WTC11 (cell line): ENCODE results near the gene CCDC141. TPM values are rescaled to one million over a fixed set of nuclear protein-coding genes. Genes with fewer than 3 reads are reported as not detected.

Source experiments
- ATAC-seq: fragments of 200-7000 bp; cut with Tn5 transposase; 2 replicates; pipeline ENCODE4 v1.10.0; 2021; ENCODE audit warnings: mild to moderate bottlenecking, moderate library complexity
- CTCF ChIA-PET: fragments of 300-600 bp; sonication (Branson Sonifier 250); formaldehyde crosslinking; loops from one replicate; lab custom pipeline; 2021; ENCODE audit warnings: antibody characterized with exemption; lab: Charles Lee
- POLR2A ChIA-PET: fragments of 350-600 bp; sonication (Branson Sonifier 250); formaldehyde crosslinking; loops from one replicate; lab custom pipeline; 2021; ENCODE audit warnings: antibody characterized with exemption; lab: Charles Lee
- DNase-seq: peaks from one replicate; pipeline ENCODE4 v3.0.0; 2021; ENCODE audit warnings: low spot score
- H3K27ac Mint-ChIP-seq: 2 replicates; pipeline ENCODE4 v1.8.0; 2021; ENCODE audit warnings: mixed read lengths
- H3K27me3 Mint-ChIP-seq: 2 replicates; pipeline ENCODE4 v1.8.0; 2021; ENCODE audit warnings: low read depth, mild to moderate bottlenecking, moderate library complexity, mixed read lengths
- H3K36me3 Mint-ChIP-seq: 2 replicates; pipeline ENCODE4 v1.8.0; 2021; ENCODE audit warnings: mixed read lengths
- H3K4me1 Mint-ChIP-seq: 2 replicates; pipeline ENCODE4 v1.8.0; 2022; ENCODE audit warnings: mixed read lengths
- H3K4me3 Mint-ChIP-seq: 2 replicates; pipeline ENCODE4 v1.8.0; 2021; ENCODE audit warnings: mild to moderate bottlenecking, moderate library complexity, mixed read lengths
- H3K9me3 Mint-ChIP-seq: 2 replicates; pipeline ENCODE4 v1.8.0; 2021; ENCODE audit warnings: mixed read lengths
- AR ChIP-seq: fragments of 250-450 bp; sonication (Bioruptor Pico); IDR thresholded peaks from 2 replicates; pipeline ENCODE4 v1.9.0; 2021; ENCODE audit warnings: mild to moderate bottlenecking
- CREB1 ChIP-seq: sonication (generic); formaldehyde crosslinking; IDR thresholded peaks from 2 replicates; pipeline ENCODE4 v1.8.0; 2023; ENCODE audit warnings: mild to moderate bottlenecking, missing genetic modification reagents
- CREM ChIP-seq: sonication (generic); formaldehyde crosslinking; IDR thresholded peaks from 2 replicates; pipeline ENCODE4 v1.8.1; 2022; ENCODE audit warnings: mild to moderate bottlenecking, missing genetic modification reagents, moderate library complexity
- FOXK1 ChIP-seq: sonication (generic); formaldehyde crosslinking; IDR thresholded peaks from 2 replicates; pipeline ENCODE4 v1.8.0; 2022; ENCODE audit warnings: mild to moderate bottlenecking, moderate library complexity, missing genetic modification reagents
- IRF1 ChIP-seq: sonication (generic); formaldehyde crosslinking; IDR thresholded peaks from 2 replicates; pipeline ENCODE4 v1.8.0; 2023; ENCODE audit warnings: missing genetic modification reagents
- MYBL2 ChIP-seq: sonication (generic); formaldehyde crosslinking; IDR thresholded peaks from 2 replicates; pipeline ENCODE4 v1.8.1; 2023; ENCODE audit warnings: mild to moderate bottlenecking, moderate library complexity, missing genetic modification reagents
- OVOL2 ChIP-seq: fragments of 250-450 bp; sonication (Bioruptor Pico); IDR thresholded peaks from 2 replicates; pipeline ENCODE4 v1.9.0; 2021; ENCODE audit warnings: mild to moderate bottlenecking, borderline replicate concordance
- RELA ChIP-seq: sonication (generic); formaldehyde crosslinking; IDR thresholded peaks from 2 replicates; pipeline ENCODE4 v1.8.1; 2022; ENCODE audit warnings: missing genetic modification reagents, mild to moderate bottlenecking, borderline replicate concordance
- TP53 ChIP-seq: sonication (generic); formaldehyde crosslinking; IDR thresholded peaks from 2 replicates; pipeline ENCODE4 v1.8.1; 2023; ENCODE audit warnings: mild to moderate bottlenecking, missing genetic modification reagents
- ZNF281 ChIP-seq: sonication (generic); formaldehyde crosslinking; IDR thresholded peaks from 2 replicates; pipeline ENCODE4 v1.8.0; 2023; ENCODE audit warnings: mild to moderate bottlenecking, missing genetic modification reagents
- ZNF396 ChIP-seq: fragments of 250-450 bp; sonication (Bioruptor Pico); IDR thresholded peaks from 2 replicates; pipeline ENCODE4 v1.8.0; 2021; ENCODE audit warnings: mild to moderate bottlenecking, moderate library complexity, borderline replicate concordance
- total RNA-seq: library from RNA; stranded (reverse); gene quantifications from 3 replicates; pipeline ENCODE4 v1.2.3, GENCODE V29; 2021
- TF ChIP-seq, protein P1 (sequence below): sonication (generic); formaldehyde crosslinking; IDR thresholded peaks from 2 replicates; pipeline ENCODE4 v1.8.0; 2022; ENCODE audit warnings: mild to moderate bottlenecking, missing genetic modification reagents
- TF ChIP-seq, protein P2 (sequence below): sonication (generic); formaldehyde crosslinking; IDR thresholded peaks from 2 replicates; pipeline ENCODE4 v1.8.1; 2023; ENCODE audit warnings: mild to moderate bottlenecking, missing genetic modification reagents, borderline replicate concordance
- TF ChIP-seq, protein P3 (sequence below): sonication (generic); formaldehyde crosslinking; conservative IDR thresholded peaks from 2 replicates; pipeline ENCODE4 v1.8.1; 2023; ENCODE audit warnings: mild to moderate bottlenecking, low read depth, missing genetic modification reagents, moderate library complexity

The CCDC141 gene
- total RNA-seq, 1 experiment from 2014 or later: 8.5 TPM

- CTCF ChIA-PET: interaction anchor here (1.2 kb wide), 1 partner anchor 131 kb away, joined by 3 read pairs; no protein-coding TSS in a partner anchor
- no peak for ATAC-seq
- no peaks in the 10 kb centered on the region for H3K36me3 Mint-ChIP-seq
- DNase-seq: no peak
- POLR2A ChIA-PET: no interaction called here
- TF ChIP-seq CREM (CRISPR knock-in tag) (no peak), ZNF281 (CRISPR knock-in tag) (no peak), IRF1 (no peak), RELA (no peak), CREB1 (CRISPR knock-in tag) (no peak), OVOL2 (CRISPR knock-in tag) (no peak), AR (CRISPR knock-in tag) (no peak), ZNF396 (CRISPR knock-in tag) (no peak), MYBL2 (no peak), TP53 (CRISPR knock-in tag) (no peak), FOXK1 (CRISPR knock-in tag) (no peak)
- TF ChIP-seq, protein P1, sequence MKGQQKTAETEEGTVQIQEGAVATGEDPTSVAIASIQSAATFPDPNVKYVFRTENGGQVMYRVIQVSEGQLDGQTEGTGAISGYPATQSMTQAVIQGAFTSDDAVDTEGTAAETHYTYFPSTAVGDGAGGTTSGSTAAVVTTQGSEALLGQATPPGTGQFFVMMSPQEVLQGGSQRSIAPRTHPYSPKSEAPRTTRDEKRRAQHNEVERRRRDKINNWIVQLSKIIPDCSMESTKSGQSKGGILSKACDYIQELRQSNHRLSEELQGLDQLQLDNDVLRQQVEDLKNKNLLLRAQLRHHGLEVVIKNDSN (CRISPR knock-in tag): no peak
- TF ChIP-seq, protein P2, sequence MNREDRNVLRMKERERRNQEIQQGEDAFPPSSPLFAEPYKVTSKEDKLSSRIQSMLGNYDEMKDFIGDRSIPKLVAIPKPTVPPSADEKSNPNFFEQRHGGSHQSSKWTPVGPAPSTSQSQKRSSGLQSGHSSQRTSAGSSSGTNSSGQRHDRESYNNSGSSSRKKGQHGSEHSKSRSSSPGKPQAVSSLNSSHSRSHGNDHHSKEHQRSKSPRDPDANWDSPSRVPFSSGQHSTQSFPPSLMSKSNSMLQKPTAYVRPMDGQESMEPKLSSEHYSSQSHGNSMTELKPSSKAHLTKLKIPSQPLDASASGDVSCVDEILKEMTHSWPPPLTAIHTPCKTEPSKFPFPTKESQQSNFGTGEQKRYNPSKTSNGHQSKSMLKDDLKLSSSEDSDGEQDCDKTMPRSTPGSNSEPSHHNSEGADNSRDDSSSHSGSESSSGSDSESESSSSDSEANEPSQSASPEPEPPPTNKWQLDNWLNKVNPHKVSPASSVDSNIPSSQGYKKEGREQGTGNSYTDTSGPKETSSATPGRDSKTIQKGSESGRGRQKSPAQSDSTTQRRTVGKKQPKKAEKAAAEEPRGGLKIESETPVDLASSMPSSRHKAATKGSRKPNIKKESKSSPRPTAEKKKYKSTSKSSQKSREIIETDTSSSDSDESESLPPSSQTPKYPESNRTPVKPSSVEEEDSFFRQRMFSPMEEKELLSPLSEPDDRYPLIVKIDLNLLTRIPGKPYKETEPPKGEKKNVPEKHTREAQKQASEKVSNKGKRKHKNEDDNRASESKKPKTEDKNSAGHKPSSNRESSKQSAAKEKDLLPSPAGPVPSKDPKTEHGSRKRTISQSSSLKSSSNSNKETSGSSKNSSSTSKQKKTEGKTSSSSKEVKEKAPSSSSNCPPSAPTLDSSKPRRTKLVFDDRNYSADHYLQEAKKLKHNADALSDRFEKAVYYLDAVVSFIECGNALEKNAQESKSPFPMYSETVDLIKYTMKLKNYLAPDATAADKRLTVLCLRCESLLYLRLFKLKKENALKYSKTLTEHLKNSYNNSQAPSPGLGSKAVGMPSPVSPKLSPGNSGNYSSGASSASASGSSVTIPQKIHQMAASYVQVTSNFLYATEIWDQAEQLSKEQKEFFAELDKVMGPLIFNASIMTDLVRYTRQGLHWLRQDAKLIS (CRISPR knock-in tag): no peak
- TF ChIP-seq, protein P3, sequence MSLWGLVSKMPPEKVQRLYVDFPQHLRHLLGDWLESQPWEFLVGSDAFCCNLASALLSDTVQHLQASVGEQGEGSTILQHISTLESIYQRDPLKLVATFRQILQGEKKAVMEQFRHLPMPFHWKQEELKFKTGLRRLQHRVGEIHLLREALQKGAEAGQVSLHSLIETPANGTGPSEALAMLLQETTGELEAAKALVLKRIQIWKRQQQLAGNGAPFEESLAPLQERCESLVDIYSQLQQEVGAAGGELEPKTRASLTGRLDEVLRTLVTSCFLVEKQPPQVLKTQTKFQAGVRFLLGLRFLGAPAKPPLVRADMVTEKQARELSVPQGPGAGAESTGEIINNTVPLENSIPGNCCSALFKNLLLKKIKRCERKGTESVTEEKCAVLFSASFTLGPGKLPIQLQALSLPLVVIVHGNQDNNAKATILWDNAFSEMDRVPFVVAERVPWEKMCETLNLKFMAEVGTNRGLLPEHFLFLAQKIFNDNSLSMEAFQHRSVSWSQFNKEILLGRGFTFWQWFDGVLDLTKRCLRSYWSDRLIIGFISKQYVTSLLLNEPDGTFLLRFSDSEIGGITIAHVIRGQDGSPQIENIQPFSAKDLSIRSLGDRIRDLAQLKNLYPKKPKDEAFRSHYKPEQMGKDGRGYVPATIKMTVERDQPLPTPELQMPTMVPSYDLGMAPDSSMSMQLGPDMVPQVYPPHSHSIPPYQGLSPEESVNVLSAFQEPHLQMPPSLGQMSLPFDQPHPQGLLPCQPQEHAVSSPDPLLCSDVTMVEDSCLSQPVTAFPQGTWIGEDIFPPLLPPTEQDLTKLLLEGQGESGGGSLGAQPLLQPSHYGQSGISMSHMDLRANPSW (CRISPR knock-in tag): no peak
- H3K4me3 Mint-ChIP-seq: no peak overlapping the region
- peaks cover 24% of the 10 kb centered on the region for H3K4me1 Mint-ChIP-seq
- H3K9me3 Mint-ChIP-seq: no peaks in the 10 kb centered on the region
- no peak overlapping the region for H3K27ac Mint-ChIP-seq
- H3K27me3 Mint-ChIP-seq: no peaks in the 10 kb centered on the region
These were observed 156.9 kb downstream of the CCDC141 start for GRCh38 chr2:178892751-178893625.
